COLO668 (cell line): ENCODE results near the gene ZDHHC19.
"Not testable (repeated sequence)": the region's sequence is repeated elsewhere in the genome, so short reads cannot be mapped to it uniquely, and the experiment has no call there.

ENCODE experiments used
- DNase-seq: peaks from one replicate; lab custom pipeline; 2025; ENCODE audit not compliant: unreplicated experiment; lab: John Stamatoyannopoulos, UW

Gene ZDHHC19

GRCh38 chr3:196179380-196180308 is 31.6 kb downstream of the ZDHHC19 start:
- DNase-seq = no peak

- DNase-seq = no peak
These were observed 32.2 kb downstream of the ZDHHC19 start for GRCh38 chr3:196178993-196179379.

- DNase-seq = no peak
These were observed 33.2 kb downstream of the ZDHHC19 start for GRCh38 chr3:196177967-196178366.

- no peak for DNase-seq
These were observed 33.6 kb downstream of the ZDHHC19 start for GRCh38 chr3:196177567-196177966.

GRCh38 chr3:196175722-196176121 is 35.5 kb downstream of the ZDHHC19 start:
- no peak for DNase-seq

GRCh38 chr3:196175116-196175625 is 36.0 kb downstream of the ZDHHC19 start:
- no peak for DNase-seq

- DNase-seq = no peak
These were observed 36.5 kb downstream of the ZDHHC19 start for GRCh38 chr3:196174652-196175051.

GRCh38 chr3:196170296-196170695 is 40.9 kb downstream of the ZDHHC19 start:
- DNase-seq = not testable (repeated sequence)

- no peak for DNase-seq
These were observed 41.4 kb downstream of the ZDHHC19 start for GRCh38 chr3:196169836-196170240.

- DNase-seq = no peak
These were observed 42.3 kb downstream of the ZDHHC19 start for GRCh38 chr3:196168808-196169391.

GRCh38 chr3:196166741-196167140 is 44.5 kb downstream of the ZDHHC19 start:
- no peak for DNase-seq

GRCh38 chr3:196165850-196166249 is 45.4 kb downstream of the ZDHHC19 start:
- no peak for DNase-seq

GRCh38 chr3:196165006-196165575 is 46.1 kb downstream of the ZDHHC19 start:
- not testable (repeated sequence) for DNase-seq

- DNase-seq = no peak
These were observed 46.6 kb downstream of the ZDHHC19 start for GRCh38 chr3:196164576-196164975.

- DNase-seq = no peak
These were observed 47.3 kb downstream of the ZDHHC19 start for GRCh38 chr3:196163666-196164493.

- no peak for DNase-seq
These were observed 48.0 kb downstream of the ZDHHC19 start for GRCh38 chr3:196163212-196163611.

- no peak for DNase-seq
These were observed 48.5 kb downstream of the ZDHHC19 start for GRCh38 chr3:196162679-196163078.

- DNase-seq = peak; percentile 7
These were observed 51.0 kb downstream of the ZDHHC19 start for GRCh38 chr3:196159952-196160804.

GRCh38 chr3:196159526-196159925 is 51.7 kb downstream of the ZDHHC19 start:
- DNase-seq = no peak

- DNase-seq = no peak
These were observed 55.0 kb downstream of the ZDHHC19 start for GRCh38 chr3:196156160-196156559.
